Measurements from ENCODE around the gene DRC1.

Gene DRC1

DNA sequence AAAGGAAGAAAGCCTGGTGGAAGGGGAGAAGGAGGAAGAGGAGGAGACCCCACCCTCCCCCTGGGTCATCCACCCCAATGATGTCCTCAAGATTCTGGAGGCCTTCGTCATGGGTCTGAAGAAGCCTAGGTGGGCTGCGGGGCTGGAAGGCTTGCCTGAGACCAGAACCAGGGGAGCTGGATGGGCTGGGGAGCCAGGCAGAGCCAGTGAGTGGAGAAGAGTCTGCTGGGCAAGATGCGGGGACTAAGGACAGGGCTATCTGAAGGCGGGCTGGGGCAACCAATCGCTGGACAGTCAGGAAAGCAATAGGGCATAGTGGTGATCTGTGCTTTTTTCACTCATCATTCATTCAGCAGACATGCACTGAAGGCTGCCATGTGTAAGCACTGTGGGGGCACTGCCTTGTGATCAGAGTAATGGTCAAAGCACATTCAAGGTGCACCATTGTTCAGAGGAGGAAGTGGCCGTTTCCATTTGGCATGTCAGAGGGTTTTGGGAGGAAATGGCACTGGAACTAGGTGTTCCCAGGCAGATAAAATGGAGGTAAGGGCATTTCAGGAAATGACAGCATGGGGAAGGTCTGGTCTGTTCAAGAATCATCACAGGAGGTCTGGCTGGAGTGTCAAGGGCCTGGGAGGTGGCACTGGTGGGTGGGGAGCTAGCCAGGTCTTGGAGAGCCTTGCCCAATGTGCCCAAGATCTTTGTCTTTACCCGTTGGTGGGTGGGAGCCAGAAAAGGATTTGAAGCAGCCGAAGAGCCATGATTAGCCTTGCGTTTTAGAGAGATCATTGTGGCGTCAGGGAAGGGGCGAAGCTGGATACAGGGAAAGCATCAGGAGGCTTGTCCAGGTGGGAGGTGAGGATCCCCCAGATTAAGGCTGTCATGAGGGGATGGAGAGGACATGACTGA lies 52.0 kb downstream of the DRC1 start:
- Histone ChIP-seq H3K27ac (replicated peaks) (no peak overlapping the region), H3K27me3 (ENCODE audit: insufficient read depth, poor library complexity, severe bottlenecking) (no peaks in the 10 kb centered on the region), H3K4me3 (replicated peaks; ENCODE audit: insufficient read depth, low read length) (no peak overlapping the region)
- DNase-seq (ENCODE audit: low read depth in 1 of 2, low spot score in 1 of 2): no peak
- no peak for TF ChIP-seq POLR2AphosphoS5 (IDR thresholded peaks at IDR 0.05; ENCODE audit: low read depth)
- no peak for TF ChIP-seq SPI1 (IDR thresholded peaks at IDR 0.05; ENCODE audit: borderline replicate concordance, low read depth)
- TF ChIP-seq GABPA (IDR thresholded peaks at IDR 0.05; ENCODE audit: low read depth): no peak
- TF ChIP-seq, protein P1, sequence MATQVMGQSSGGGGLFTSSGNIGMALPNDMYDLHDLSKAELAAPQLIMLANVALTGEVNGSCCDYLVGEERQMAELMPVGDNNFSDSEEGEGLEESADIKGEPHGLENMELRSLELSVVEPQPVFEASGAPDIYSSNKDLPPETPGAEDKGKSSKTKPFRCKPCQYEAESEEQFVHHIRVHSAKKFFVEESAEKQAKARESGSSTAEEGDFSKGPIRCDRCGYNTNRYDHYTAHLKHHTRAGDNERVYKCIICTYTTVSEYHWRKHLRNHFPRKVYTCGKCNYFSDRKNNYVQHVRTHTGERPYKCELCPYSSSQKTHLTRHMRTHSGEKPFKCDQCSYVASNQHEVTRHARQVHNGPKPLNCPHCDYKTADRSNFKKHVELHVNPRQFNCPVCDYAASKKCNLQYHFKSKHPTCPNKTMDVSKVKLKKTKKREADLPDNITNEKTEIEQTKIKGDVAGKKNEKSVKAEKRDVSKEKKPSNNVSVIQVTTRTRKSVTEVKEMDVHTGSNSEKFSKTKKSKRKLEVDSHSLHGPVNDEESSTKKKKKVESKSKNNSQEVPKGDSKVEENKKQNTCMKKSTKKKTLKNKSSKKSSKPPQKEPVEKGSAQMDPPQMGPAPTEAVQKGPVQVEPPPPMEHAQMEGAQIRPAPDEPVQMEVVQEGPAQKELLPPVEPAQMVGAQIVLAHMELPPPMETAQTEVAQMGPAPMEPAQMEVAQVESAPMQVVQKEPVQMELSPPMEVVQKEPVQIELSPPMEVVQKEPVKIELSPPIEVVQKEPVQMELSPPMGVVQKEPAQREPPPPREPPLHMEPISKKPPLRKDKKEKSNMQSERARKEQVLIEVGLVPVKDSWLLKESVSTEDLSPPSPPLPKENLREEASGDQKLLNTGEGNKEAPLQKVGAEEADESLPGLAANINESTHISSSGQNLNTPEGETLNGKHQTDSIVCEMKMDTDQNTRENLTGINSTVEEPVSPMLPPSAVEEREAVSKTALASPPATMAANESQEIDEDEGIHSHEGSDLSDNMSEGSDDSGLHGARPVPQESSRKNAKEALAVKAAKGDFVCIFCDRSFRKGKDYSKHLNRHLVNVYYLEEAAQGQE (IDR thresholded peaks at IDR 0.05; ENCODE audit: insufficient replicate concordance, low read depth): no peak
- TF ChIP-seq, protein P2, sequence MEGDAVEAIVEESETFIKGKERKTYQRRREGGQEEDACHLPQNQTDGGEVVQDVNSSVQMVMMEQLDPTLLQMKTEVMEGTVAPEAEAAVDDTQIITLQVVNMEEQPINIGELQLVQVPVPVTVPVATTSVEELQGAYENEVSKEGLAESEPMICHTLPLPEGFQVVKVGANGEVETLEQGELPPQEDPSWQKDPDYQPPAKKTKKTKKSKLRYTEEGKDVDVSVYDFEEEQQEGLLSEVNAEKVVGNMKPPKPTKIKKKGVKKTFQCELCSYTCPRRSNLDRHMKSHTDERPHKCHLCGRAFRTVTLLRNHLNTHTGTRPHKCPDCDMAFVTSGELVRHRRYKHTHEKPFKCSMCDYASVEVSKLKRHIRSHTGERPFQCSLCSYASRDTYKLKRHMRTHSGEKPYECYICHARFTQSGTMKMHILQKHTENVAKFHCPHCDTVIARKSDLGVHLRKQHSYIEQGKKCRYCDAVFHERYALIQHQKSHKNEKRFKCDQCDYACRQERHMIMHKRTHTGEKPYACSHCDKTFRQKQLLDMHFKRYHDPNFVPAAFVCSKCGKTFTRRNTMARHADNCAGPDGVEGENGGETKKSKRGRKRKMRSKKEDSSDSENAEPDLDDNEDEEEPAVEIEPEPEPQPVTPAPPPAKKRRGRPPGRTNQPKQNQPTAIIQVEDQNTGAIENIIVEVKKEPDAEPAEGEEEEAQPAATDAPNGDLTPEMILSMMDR (IDR thresholded peaks at IDR 0.05; ENCODE audit: insufficient read depth, low read length): no peak

DNA sequence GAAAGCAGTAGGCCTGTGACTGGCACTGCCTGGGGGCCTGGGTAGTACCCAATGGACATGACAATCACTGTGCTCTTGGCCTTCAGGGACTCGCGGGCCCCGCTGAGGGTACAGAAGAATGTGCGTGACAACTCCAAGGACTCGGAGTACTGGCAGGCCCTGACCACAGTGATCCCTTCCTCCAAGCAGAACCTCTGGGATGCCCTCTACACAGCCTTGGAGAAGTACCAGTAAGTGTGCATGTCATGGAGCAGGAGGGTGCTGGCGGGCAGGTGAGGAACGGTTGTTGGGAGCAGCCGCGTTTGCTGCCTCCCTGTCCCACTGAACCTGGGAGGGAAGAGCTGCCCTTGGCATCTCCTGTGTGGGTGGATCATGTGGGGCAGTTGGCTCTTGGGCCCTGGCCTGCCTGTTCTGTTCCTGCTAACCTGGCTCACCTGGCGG lies 52.9 kb downstream of the DRC1 start:
- Histone ChIP-seq H3K27ac (replicated peaks) (peak overlapping the region; percentile 58; the same call in 1 of the 2 replicates), H3K27me3 (ENCODE audit: insufficient read depth, poor library complexity, severe bottlenecking) (no peaks in the 10 kb centered on the region), H3K4me3 (replicated peaks; ENCODE audit: insufficient read depth, low read length) (no peak overlapping the region)
- TF ChIP-seq, protein P1 (IDR thresholded peaks at IDR 0.05; ENCODE audit: insufficient replicate concordance, low read depth): no peak
- TF ChIP-seq SPI1 (IDR thresholded peaks at IDR 0.05; ENCODE audit: borderline replicate concordance, low read depth) (no peak), GABPA (IDR thresholded peaks at IDR 0.05; ENCODE audit: low read depth) (no peak), POLR2AphosphoS5 (IDR thresholded peaks at IDR 0.05; ENCODE audit: low read depth) (no peak)
- TF ChIP-seq, protein P2 (IDR thresholded peaks at IDR 0.05; ENCODE audit: insufficient read depth, low read length): no peak
- DNase-seq (ENCODE audit: low read depth in 1 of 2, low spot score in 1 of 2): no peak

DNA sequence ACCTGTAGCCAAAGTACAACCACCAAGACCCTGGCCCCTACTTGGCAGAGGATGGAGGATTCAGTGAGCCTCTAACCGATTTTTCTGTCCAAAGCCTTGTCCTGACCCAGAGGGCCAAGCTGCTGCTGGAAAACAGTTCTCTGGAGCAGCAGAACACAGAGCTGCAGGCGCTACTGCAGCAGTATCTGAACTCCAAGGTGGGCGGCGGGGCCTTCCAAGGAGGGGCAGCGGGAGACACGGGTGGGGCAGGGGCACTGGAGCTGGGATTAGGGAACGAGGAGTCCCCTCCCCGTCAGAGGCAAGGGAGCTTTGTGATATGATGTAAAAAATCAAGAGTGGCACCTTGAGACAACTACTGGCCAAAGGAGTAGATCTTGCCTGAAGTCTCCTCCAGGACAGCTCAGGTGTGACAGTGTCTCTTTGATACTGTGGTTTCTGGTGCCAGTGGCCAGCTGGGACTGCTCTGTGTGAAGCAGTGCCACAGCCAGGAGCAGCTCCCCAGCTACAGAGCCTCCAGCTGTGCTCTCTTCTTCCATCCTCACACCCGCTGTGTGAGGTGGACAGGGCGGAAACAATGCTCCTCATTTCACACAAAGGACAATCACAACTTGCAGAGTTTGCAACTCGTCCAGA lies 53.4 kb downstream of the DRC1 start:
- peak overlapping the region; percentile 58 for H3K27ac ChIP-seq (replicated peaks)
- H3K27me3 ChIP-seq (ENCODE audit: insufficient read depth, poor library complexity, severe bottlenecking): no peaks in the 10 kb centered on the region
- no peak overlapping the region for H3K4me3 ChIP-seq (replicated peaks; ENCODE audit: insufficient read depth, low read length)
- TF ChIP-seq GABPA (IDR thresholded peaks at IDR 0.05; ENCODE audit: low read depth) (no peak), POLR2AphosphoS5 (IDR thresholded peaks at IDR 0.05; ENCODE audit: low read depth) (no peak), SPI1 (IDR thresholded peaks at IDR 0.05; ENCODE audit: borderline replicate concordance, low read depth) (no peak)
- TF ChIP-seq, protein P2 (IDR thresholded peaks at IDR 0.05; ENCODE audit: insufficient read depth, low read length): no peak
- TF ChIP-seq, protein P1 (IDR thresholded peaks at IDR 0.05; ENCODE audit: insufficient replicate concordance, low read depth): no peak
- no peak for DNase-seq (ENCODE audit: low read depth in 1 of 2, low spot score in 1 of 2)

All from HL-60 (cell line).